Type B pancreatic cell (in vitro differentiated cells): Measurements from ENCODE around the gene MPG. TPM values are rescaled to one million over a fixed set of nuclear protein-coding genes. Genes with fewer than 3 reads are reported as not detected.
A peak's percentile ranks its signal among the peaks of the same experiment; 100 is the strongest.

Experiments used
- DNase-seq: peaks from one replicate; pipeline ENCODE4 v3.0.0; 2021; ENCODE audit warnings: mixed read lengths; ENCODE audit not compliant: unreplicated experiment; ENCODE audit errors: extremely low spot score
- H3K27ac Mint-ChIP-seq: 2 replicates; pipeline ENCODE4 v1.8.0; 2021; ENCODE audit warnings: mild to moderate bottlenecking, mixed read lengths
- H3K27me3 Mint-ChIP-seq: 2 replicates; pipeline ENCODE4 v1.8.0; 2021; ENCODE audit warnings: mixed read lengths
- H3K36me3 Mint-ChIP-seq: 2 replicates; pipeline ENCODE4 v1.8.0; 2021; ENCODE audit warnings: mixed read lengths
- H3K4me1 Mint-ChIP-seq: one replicate; pipeline ENCODE4 v1.8.0; 2021; ENCODE audit warnings: mixed read lengths; ENCODE audit not compliant: unreplicated experiment
- H3K4me3 Mint-ChIP-seq: 2 replicates; pipeline ENCODE4 v1.8.0; 2021; ENCODE audit warnings: mild to moderate bottlenecking, mixed read lengths
- H3K9me3 Mint-ChIP-seq: 2 replicates; pipeline ENCODE4 v1.8.0; 2021; ENCODE audit warnings: mixed read lengths
- total RNA-seq: library from RNA; stranded (reverse); gene quantifications from 2 replicates; pipeline ENCODE4 v1.2.1, GENCODE V29; 2021; ENCODE audit warnings: low replicate concordance
- TF ChIP-seq, protein P1 (sequence below): fragments of 200-600 bp; sonication (generic); conservative IDR thresholded peaks from 2 replicates; pipeline ENCODE4 v1.5.0; 2021; ENCODE audit warnings: antibody characterized with exemption, mild to moderate bottlenecking

MPG gene
- total RNA-seq, 1 donor from 2014 or later = 38.0 TPM

DNA sequence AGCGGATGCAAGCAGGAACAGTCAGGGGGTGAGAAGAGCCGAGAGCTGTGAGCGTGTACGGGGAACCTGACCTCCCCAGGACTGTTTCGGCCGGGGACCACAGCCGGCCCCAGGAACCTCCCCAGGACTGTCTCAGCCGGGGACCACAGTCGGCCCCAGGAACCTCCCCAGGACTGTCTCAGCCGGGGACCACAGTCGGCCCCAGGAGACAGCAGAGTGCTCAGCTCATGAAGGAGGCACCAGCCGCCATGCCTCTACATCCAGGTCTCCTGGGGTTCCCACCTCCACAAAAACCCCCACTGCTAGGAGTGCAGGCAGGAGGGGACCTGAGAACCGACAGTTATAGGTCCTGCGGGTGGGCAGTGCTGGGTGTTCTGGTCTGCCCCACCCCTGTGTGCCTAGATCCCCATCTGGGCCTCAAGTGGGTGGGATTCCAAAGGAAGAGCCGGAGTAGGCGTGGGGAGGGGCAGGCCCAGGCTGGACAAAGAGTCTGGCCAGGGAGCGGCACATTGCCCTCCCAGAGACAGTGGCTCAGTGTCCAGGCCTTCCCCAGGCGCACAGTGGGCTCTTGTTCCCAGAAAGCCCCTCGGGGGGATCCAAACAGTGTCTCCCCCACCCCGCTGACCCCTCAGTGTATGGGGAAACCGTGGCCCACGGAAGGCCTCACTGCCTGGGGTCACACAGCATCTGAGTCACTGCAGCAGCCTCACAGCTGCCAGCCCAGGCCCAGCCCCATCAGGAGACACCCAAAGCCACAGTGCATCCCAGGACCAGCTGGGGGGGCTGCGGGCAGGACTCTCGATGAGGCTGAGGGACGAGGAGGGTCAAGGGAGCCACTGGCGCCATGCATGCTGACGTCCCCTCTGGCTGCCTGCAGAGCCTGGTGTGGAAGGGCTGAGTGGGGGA is 9.9 kb upstream of the MPG start:
- TF ChIP-seq, protein P1, sequence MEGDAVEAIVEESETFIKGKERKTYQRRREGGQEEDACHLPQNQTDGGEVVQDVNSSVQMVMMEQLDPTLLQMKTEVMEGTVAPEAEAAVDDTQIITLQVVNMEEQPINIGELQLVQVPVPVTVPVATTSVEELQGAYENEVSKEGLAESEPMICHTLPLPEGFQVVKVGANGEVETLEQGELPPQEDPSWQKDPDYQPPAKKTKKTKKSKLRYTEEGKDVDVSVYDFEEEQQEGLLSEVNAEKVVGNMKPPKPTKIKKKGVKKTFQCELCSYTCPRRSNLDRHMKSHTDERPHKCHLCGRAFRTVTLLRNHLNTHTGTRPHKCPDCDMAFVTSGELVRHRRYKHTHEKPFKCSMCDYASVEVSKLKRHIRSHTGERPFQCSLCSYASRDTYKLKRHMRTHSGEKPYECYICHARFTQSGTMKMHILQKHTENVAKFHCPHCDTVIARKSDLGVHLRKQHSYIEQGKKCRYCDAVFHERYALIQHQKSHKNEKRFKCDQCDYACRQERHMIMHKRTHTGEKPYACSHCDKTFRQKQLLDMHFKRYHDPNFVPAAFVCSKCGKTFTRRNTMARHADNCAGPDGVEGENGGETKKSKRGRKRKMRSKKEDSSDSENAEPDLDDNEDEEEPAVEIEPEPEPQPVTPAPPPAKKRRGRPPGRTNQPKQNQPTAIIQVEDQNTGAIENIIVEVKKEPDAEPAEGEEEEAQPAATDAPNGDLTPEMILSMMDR = no peak
- no peaks in the 10 kb centered on the region for H3K36me3 Mint-ChIP-seq
- H3K27me3 Mint-ChIP-seq = peaks cover 3% of the 10 kb centered on the region
- peaks cover 19% of the 10 kb centered on the region for H3K4me1 Mint-ChIP-seq
- DNase-seq = no peak
- no peak overlapping the region for H3K4me3 Mint-ChIP-seq
- H3K27ac Mint-ChIP-seq = no peak overlapping the region
- H3K9me3 Mint-ChIP-seq = no peaks in the 10 kb centered on the region

DNA sequence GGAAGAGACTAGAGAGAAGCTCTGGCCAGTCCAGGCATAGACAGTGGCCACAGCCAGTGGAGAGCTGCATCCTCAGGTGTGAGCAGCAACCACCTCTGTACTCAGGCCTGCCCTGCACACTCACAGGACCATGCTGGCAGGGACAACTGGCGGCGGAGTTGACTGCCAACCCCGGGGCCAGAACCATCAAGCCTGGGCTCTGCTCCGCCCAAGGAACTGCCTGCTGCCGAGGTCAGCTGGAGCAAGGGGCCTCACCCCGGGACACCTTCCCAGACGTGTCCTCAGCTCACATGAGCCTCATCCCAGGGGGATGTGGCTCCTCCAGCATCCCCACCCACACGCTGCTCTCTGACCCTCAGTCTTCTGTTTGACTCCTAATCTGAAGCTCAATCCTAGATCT is 8.8 kb upstream of the MPG start:
- H3K4me1 Mint-ChIP-seq = peaks cover 20% of the 10 kb centered on the region
- no peaks in the 10 kb centered on the region for H3K9me3 Mint-ChIP-seq

DNA sequence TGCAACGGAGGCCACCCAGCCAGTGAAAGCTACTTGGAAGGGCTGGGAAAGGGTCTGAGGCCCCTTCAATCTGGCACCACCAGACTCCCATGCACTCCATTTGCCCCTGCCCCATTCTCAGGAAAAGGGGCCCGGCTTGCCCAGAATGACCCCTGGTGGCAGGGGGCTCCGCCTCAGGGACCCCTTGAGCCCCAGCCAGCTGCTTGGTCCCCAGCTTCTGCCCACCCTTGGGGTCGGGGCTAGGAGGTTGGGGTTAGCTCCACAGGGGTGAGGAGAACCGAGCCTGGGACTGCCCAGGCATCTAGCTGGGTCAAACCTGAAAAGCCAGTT is 6.8 kb upstream of the MPG start:
- TF ChIP-seq, protein P1 = no peak
- H3K36me3 Mint-ChIP-seq = no peaks in the 10 kb centered on the region
- DNase-seq = no peak
- H3K4me1 Mint-ChIP-seq = peaks cover 26% of the 10 kb centered on the region
- H3K9me3 Mint-ChIP-seq = no peaks in the 10 kb centered on the region
- peak overlapping the region; percentile 90 for H3K27ac Mint-ChIP-seq
- H3K27me3 Mint-ChIP-seq = peaks cover 3% of the 10 kb centered on the region
- H3K4me3 Mint-ChIP-seq = peak overlapping the region; percentile 90

More for the DNA sequence above, 8.8 kb upstream of the MPG start:
- H3K4me3 Mint-ChIP-seq = no peak overlapping the region
- no peak for DNase-seq
- no peak overlapping the region for H3K27ac Mint-ChIP-seq
- TF ChIP-seq, protein P1 = no peak
- H3K27me3 Mint-ChIP-seq = peaks cover 3% of the 10 kb centered on the region
- no peaks in the 10 kb centered on the region for H3K36me3 Mint-ChIP-seq

DNA sequence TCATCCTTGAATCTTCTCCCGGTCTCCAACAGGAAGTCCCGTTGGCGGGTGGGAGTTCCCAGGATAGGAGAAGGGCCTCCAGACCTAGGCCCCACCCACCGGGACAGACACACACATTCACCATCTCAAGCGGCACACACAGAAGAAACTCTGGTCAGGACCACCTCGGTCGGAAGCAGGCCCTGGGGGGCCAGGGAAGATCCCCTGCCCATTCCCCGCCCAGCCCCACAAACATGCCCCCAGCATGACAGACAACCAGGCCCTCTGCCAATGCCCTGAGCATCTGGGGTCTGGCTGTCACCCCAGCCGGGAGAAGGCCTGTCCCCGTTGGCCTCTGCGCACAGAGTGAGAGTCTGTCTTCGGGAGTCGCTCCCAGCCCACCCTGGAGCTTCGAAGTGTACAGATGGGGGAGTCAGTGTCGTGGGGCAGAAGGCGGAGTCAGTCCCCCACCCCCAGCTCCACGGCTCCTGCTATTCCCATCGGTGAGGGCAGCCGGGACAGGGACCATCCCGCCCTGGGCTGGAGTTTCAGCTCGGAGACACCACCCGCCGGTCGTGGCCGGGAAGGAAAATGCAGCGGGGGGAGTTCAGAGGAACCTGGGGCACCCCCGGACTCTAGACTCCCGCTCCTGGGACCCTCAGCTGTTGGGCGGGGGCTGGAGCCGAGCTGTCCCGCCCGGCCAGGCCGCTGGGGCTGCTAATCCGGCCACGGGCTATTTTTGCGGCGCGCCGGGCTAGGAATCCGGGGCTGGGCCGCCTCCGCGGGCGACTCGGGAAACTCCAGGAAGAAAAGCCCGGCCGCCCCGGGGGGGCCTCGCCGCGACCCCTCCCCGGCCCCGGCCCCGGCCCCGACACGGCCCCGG is 6.3 kb upstream of the MPG start:
- H3K4me3 Mint-ChIP-seq = peak overlapping the region; percentile 90
- H3K27ac Mint-ChIP-seq = peak overlapping the region; percentile 90
- H3K9me3 Mint-ChIP-seq = no peaks in the 10 kb centered on the region
- no peaks in the 10 kb centered on the region for H3K36me3 Mint-ChIP-seq
- H3K27me3 Mint-ChIP-seq = peaks cover 3% of the 10 kb centered on the region
- H3K4me1 Mint-ChIP-seq = peaks cover 30% of the 10 kb centered on the region
- no peak for DNase-seq
- TF ChIP-seq, protein P1 = no peak

DNA sequence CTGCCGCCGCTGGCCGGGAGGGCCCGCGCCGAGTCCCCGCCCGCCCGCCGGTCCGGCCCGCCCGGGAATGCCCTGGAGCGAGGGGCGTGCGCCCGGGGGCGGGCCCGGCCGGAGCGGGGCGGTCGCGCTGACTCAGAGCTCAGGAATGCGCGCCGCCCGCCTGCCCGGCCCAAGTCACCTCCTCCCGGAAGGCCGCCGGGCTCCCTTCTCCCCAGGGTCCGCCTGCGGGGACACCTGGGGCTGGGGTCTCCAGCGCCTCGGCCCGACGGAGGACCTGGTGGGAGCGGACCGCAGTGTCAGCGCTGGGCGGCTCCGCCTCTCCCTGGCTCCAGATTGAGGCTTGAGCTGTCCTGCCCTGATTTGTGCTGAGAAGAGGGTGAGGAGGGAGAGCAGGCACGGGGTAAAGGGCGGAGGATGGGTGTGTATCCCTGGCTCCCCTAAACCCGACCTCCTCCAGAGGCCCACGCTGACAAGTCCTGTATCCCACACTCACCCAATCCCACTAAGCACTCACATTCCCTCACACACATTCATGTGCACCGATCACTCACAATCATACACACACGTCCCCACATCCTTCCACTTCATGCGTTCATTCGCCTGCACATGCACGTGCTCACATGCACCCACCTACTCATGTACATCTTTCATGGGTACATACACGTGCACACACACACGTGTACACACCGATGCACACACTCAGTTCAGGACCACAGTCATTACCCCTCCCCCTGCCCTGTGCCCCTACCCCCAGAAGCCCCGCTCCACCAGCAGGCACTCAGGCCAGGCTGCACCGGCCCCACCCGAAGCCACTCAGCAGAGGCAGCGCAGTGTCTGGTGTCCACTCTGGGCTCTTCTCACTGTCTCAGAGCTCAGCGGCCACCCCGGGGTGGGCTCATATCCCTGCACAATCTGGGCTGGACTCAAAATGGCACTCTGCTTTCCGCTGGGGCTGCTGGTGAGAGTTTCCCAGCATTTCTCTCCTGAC is 5.2 kb upstream of the MPG start, which contains the start of gene RHBDF1:
Gene RHBDF1, minus strand, starts transcription at position 71 of the 988 bp plus-strand sequence. CDS start 7,616 bp downstream, outside the sequence.
- H3K4me1 Mint-ChIP-seq = peaks cover 26% of the 10 kb centered on the region
- peak within 1 kb of the TSS; percentile 90 for H3K27ac Mint-ChIP-seq
- H3K27me3 Mint-ChIP-seq = peaks cover 3% of the 10 kb centered on the region

More for the DNA sequence above, 5.2 kb upstream of the MPG start, which contains the start of gene RHBDF1:
- Mint-ChIP-seq H3K9me3 (no peaks in the 10 kb centered on the region), H3K36me3 (no peaks in the 10 kb centered on the region), H3K4me3 (peak within 1 kb of the TSS; percentile 91)
- no peak for DNase-seq
- TF ChIP-seq, protein P1 = no peak
